Measurements from ENCODE around the gene PLXNA1.

Gene PLXNA1

GRCh38 chr3:126982471-126983175 is at the start of gene PLXNA1:
PLXNA1 (plus strand) TSS chr3:126983115; CDS start chr3:126988594, 5,479 bp downstream.
- peak; percentile 77 for DNase-seq (ENCODE audit: low read depth)

- peak; percentile 64 for DNase-seq (ENCODE audit: low read depth)
These were observed 48.8 kb upstream of the PLXNA1 start for GRCh38 chr3:126934031-126934531.

- DNase-seq (ENCODE audit: low read depth): no peak
These were observed 47.9 kb upstream of the PLXNA1 start for GRCh38 chr3:126934991-126935390.

GRCh38 chr3:126935756-126936509 is 47.0 kb upstream of the PLXNA1 start:
- peak; percentile 18 for DNase-seq (ENCODE audit: low read depth)

GRCh38 chr3:126936853-126937425 is 46.0 kb upstream of the PLXNA1 start:
- DNase-seq (ENCODE audit: low read depth): no peak

GRCh38 chr3:126937533-126937932 is 45.4 kb upstream of the PLXNA1 start:
- peak; percentile 18 for DNase-seq (ENCODE audit: low read depth)

GRCh38 chr3:126937973-126938372 is 44.9 kb upstream of the PLXNA1 start:
- no peak for DNase-seq (ENCODE audit: low read depth)

- DNase-seq (ENCODE audit: low read depth): no peak
These were observed 44.2 kb upstream of the PLXNA1 start for GRCh38 chr3:126938520-126939337.

GRCh38 chr3:126939338-126939718 is 43.6 kb upstream of the PLXNA1 start:
- DNase-seq (ENCODE audit: low read depth): no peak

- DNase-seq (ENCODE audit: low read depth): no peak
These were observed 43.2 kb upstream of the PLXNA1 start for GRCh38 chr3:126939733-126940132.

- DNase-seq (ENCODE audit: low read depth): peak; percentile 14
These were observed 41.1 kb upstream of the PLXNA1 start for GRCh38 chr3:126941721-126942270.

GRCh38 chr3:126944089-126944965 is 38.6 kb upstream of the PLXNA1 start:
- DNase-seq (ENCODE audit: low read depth): no peak

GRCh38 chr3:126945171-126945721 is 37.7 kb upstream of the PLXNA1 start:
- DNase-seq (ENCODE audit: low read depth): no peak

GRCh38 chr3:126945891-126946290 is 37.0 kb upstream of the PLXNA1 start:
- no peak for DNase-seq (ENCODE audit: low read depth)

- no peak for DNase-seq (ENCODE audit: low read depth)
These were observed 36.5 kb upstream of the PLXNA1 start for GRCh38 chr3:126946405-126946804.

- no peak for DNase-seq (ENCODE audit: low read depth)
These were observed 35.5 kb upstream of the PLXNA1 start for GRCh38 chr3:126947429-126947828.

GRCh38 chr3:126948980-126949535 is 33.9 kb upstream of the PLXNA1 start:
- DNase-seq (ENCODE audit: low read depth): no peak

GRCh38 chr3:126951561-126951960 is 31.4 kb upstream of the PLXNA1 start:
- DNase-seq (ENCODE audit: low read depth): no peak

GRCh38 chr3:126952261-126952982 is 30.5 kb upstream of the PLXNA1 start:
- no peak for DNase-seq (ENCODE audit: low read depth)
